HCT116 (cell line): ENCODE data around the gene LGR6. TPM values are rescaled to one million over a fixed set of nuclear protein-coding genes. Genes with fewer than 3 reads are reported as not detected.

Experiments used
- ATAC-seq: fragments of 200-7000 bp; cut with Tn5 transposase; 2 replicates; pipeline ENCODE4 v1.9.1; 2020; ENCODE audit warnings: mild to moderate bottlenecking, moderate library complexity
- BruUV-seq: library from RNA; stranded (reverse); fragments of 400-500 nt; replicated peaks from 2 replicates; lab custom pipeline; 2021; lab: Mats Ljungman, UMichigan
- CTCF ChIA-PET: fragments of 300-600 bp; sonication (Branson Sonifier 250); formaldehyde crosslinking; loops from one replicate; lab custom pipeline; 2021; ENCODE audit warnings: antibody characterized with exemption; lab: Charles Lee
- POLR2A ChIA-PET: fragments of 300-600, 350-600 bp; sonication (Branson Sonifier 250); formaldehyde crosslinking; loops from one replicate; lab custom pipeline; 2021; ENCODE audit warnings: antibody characterized with exemption; lab: Charles Lee
- RAD21 ChIA-PET, 2 experiments: fragments of 300-600 bp; sonication (Branson Sonifier 250); formaldehyde crosslinking; loops; one replicate each; lab custom pipeline; 2023; ENCODE audit warnings: low total read pairs in 2 of 2; ENCODE audit not compliant: uncharacterized antibody in 2 of 2, unreplicated experiment in 2 of 2, low non-redundant PET in 1 of 2; lab: Charles Lee
- DNase-seq: peaks from one replicate; pipeline ENCODE4 v3.0.0-alpha.2; 2010; ENCODE audit warnings: low read depth, low spot score
- H2AFZ ChIP-seq: fragments of 200-600 bp; shearing (Covaris generic), sonication (generic); 2 replicates; pipeline ENCODE4 v1.6.1; 2017; ENCODE audit warnings: low read depth, mixed run types, mixed read lengths, antibody characterized with exemption, low read length; ENCODE audit not compliant: poor library complexity, severe bottlenecking
- H3K27ac ChIP-seq: 2 replicates; pipeline ENCODE4 v1.5.1; 2012; ENCODE audit warnings: low read depth, low read length
- H3K27me3 ChIP-seq: fragments of 200-600 bp; sonication (generic); 2 replicates; pipeline ENCODE4 v1.6.1; 2016; ENCODE audit warnings: mixed run types, low read length, mixed read lengths; ENCODE audit not compliant: insufficient read depth
- H3K36me3 ChIP-seq, 2 experiments: fragments of 200-500 bp in 1 of 2; fragments of 200-600 bp in 1 of 2; sonication (Bioruptor generic) in 1 of 2; sonication (generic) in 1 of 2; 2 replicates each; pipeline versions ENCODE4 v1.5.1 to v1.6.1; 2014 to 2016; ENCODE audit warnings: low read length in 2 of 2, inconsistent platforms in 1 of 2, mixed read lengths in 1 of 2, mixed run types in 1 of 2; ENCODE audit not compliant: insufficient read depth in 2 of 2, control insufficient read depth in 1 of 2
- H3K4me1 ChIP-seq, 2 experiments: fragments of 200-600 bp in 1 of 2; sonication (generic) in 1 of 2; 2 replicates each; pipeline versions ENCODE4 v1.5.1 to v1.6.1; 2012 to 2017; ENCODE audit warnings: low read length in 2 of 2, inconsistent platforms in 1 of 2, mild to moderate bottlenecking in 1 of 2, mixed read lengths in 1 of 2, mixed run types in 1 of 2, moderate library complexity in 1 of 2; ENCODE audit not compliant: insufficient read depth in 2 of 2, control insufficient read depth in 1 of 2
- H3K4me2 ChIP-seq: fragments of 200-600 bp; sonication (generic); 2 replicates; pipeline ENCODE4 v1.6.1; 2017; ENCODE audit warnings: mixed run types, low read length, mixed read lengths
- H3K4me3 ChIP-seq, 2 experiments: fragments of 200-600 bp in 1 of 2; sonication (generic) in 1 of 2; replicated peaks in 1 of 2; 2 replicates each; pipeline ENCODE4 v1.5.1; 2011 to 2016; ENCODE audit warnings: low read length in 2 of 2, control low read depth in 1 of 2, low read depth in 1 of 2, mild to moderate bottlenecking in 1 of 2, mixed read lengths in 1 of 2, mixed run types in 1 of 2
- H3K79me2 ChIP-seq: fragments of 200-600 bp; sonication (generic); 2 replicates; pipeline ENCODE4 v1.6.1; 2017; ENCODE audit warnings: mild to moderate bottlenecking, mixed run types, low read length, moderate library complexity, mixed read lengths; ENCODE audit not compliant: insufficient read depth
- H3K9ac ChIP-seq: fragments of 200-600 bp; sonication (generic); 2 replicates; pipeline ENCODE4 v1.6.1; 2016; ENCODE audit warnings: low read length, mixed read lengths
- H3K9me2 ChIP-seq: fragments of 200-600 bp; sonication (generic), shearing (Covaris generic); 2 replicates; pipeline ENCODE4 v1.6.1; 2017; ENCODE audit warnings: mixed run types, mild to moderate bottlenecking, moderate library complexity; ENCODE audit not compliant: insufficient read depth
- H3K9me3 ChIP-seq, 2 experiments: fragments of 200-500 bp in 1 of 2; fragments of 200-600 bp in 1 of 2; sonication (Bioruptor generic) in 1 of 2; sonication (generic) in 1 of 2; 2 replicates each; pipeline ENCODE4 v1.6.1; 2014 to 2017; ENCODE audit warnings: low read length in 2 of 2, mixed read lengths in 2 of 2, inconsistent platforms in 1 of 2, low read depth in 1 of 2, mild to moderate bottlenecking in 1 of 2, mixed run types in 1 of 2, moderate library complexity in 1 of 2; ENCODE audit not compliant: control insufficient read depth in 1 of 2, insufficient read depth in 1 of 2
- H4K20me1 ChIP-seq: fragments of 200-600 bp; sonication (generic), shearing (Covaris generic); 2 replicates; pipeline ENCODE4 v1.6.1; 2017; ENCODE audit warnings: mixed run types, mild to moderate bottlenecking, moderate library complexity; ENCODE audit not compliant: insufficient read depth
- ATF3 ChIP-seq: IDR thresholded peaks from 2 replicates; pipeline ENCODE4 v1.6.1; 2012
- CBX3 ChIP-seq: IDR thresholded peaks from 2 replicates; pipeline ENCODE4 v1.6.1; 2012; ENCODE audit warnings: low read depth
- CEBPB ChIP-seq: IDR thresholded peaks from 2 replicates; pipeline ENCODE4 v1.6.1; 2012; ENCODE audit warnings: low read depth
- EGR1 ChIP-seq: IDR thresholded peaks from 2 replicates; pipeline ENCODE4 v1.6.1; 2012; ENCODE audit warnings: low read depth
- ELF1 ChIP-seq: IDR thresholded peaks from 2 replicates; pipeline ENCODE4 v1.6.1; 2012; ENCODE audit warnings: low read depth, borderline replicate concordance
- EZH2 ChIP-seq: fragments of 200-600 bp; sonication (generic); IDR thresholded peaks from 2 replicates; pipeline ENCODE4 v1.6.1; 2017; ENCODE audit warnings: antibody characterized with exemption, mixed run types
- EZH2phosphoT487 ChIP-seq: fragments of 200-600 bp; IDR thresholded peaks from 2 replicates; pipeline ENCODE4 v1.6.1; 2018; ENCODE audit warnings: antibody characterized with exemption, borderline replicate concordance
- FOSL1 ChIP-seq: IDR thresholded peaks from 2 replicates; pipeline ENCODE4 v1.6.1; 2012; ENCODE audit warnings: low read depth
- JUND ChIP-seq: IDR thresholded peaks from 2 replicates; pipeline ENCODE4 v1.6.1; 2012
- POLR2A ChIP-seq: IDR thresholded peaks from 2 replicates; pipeline ENCODE4 v1.7.0; 2011; ENCODE audit warnings: borderline replicate concordance; ENCODE audit not compliant: insufficient read depth, insufficient read length; ENCODE audit errors: extremely low read depth
- RAD21 ChIP-seq: IDR thresholded peaks from 2 replicates; pipeline ENCODE4 v1.6.1; 2012; ENCODE audit warnings: low read depth, mild to moderate bottlenecking
- SIN3A ChIP-seq: IDR thresholded peaks from 2 replicates; pipeline ENCODE4 v1.6.1; 2012; ENCODE audit warnings: low read depth
- YY1 ChIP-seq: IDR thresholded peaks from 2 replicates; pipeline ENCODE4 v1.6.1; 2011; ENCODE audit warnings: low read length, low read depth, moderate library complexity, mild to moderate bottlenecking; ENCODE audit not compliant: insufficient replicate concordance; ENCODE audit errors: extremely low read depth
- ZFX ChIP-seq: fragments of 450-650 bp; IDR thresholded peaks from 2 replicates; pipeline ENCODE4 v1.6.1; 2017
- ZNF274 ChIP-seq: fragments of 200-500 bp; sonication (Bioruptor generic); IDR thresholded peaks from 2 replicates; pipeline ENCODE4 v1.6.1; 2014; ENCODE audit warnings: mild to moderate bottlenecking, low read depth, low read length, inconsistent platforms
- intact Hi-C: fragments of 100-400 bp; cut with micrococcal nuclease; formaldehyde crosslinking; loops from 2 replicates; pipeline ENCODE4 v1.10.0; 2022
- total RNA-seq: library from RNA; stranded (reverse); gene quantifications from one replicate; pipeline ENCODE4 v1.2.1, GENCODE V29; 2021; ENCODE audit not compliant: unreplicated experiment
- TF ChIP-seq, protein P1 (sequence below): IDR thresholded peaks from 2 replicates; pipeline ENCODE4 v1.6.1; 2012; ENCODE audit warnings: low read depth
- TF ChIP-seq, protein P2 (sequence below): IDR thresholded peaks from 2 replicates; pipeline ENCODE4 v1.6.1; 2012

The LGR6 gene
- total RNA-seq, 1 experiment from 2014 or later: 0.20 TPM

DNA sequence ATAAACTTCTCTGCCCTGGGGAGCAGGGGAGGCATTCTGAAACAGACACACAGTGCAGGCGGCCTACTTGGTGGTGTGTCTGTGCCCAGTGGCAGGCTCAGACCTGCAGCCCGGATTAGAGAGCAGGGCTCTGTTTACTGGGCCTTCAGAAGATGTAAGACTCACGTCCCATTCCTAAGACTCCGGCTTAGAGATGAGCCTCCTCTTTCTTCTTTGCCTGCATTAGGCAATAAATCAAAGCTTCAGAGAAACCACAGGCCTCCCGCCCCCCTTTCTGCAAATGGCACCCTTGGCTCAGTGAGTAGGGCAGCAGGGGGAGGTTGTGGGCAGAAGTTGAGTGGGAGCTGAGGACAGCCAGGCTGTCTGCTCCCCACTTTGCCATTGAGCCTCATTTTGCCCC is 35.8 kb downstream of the LGR6 start (continued):
- TF ChIP-seq, protein P1, sequence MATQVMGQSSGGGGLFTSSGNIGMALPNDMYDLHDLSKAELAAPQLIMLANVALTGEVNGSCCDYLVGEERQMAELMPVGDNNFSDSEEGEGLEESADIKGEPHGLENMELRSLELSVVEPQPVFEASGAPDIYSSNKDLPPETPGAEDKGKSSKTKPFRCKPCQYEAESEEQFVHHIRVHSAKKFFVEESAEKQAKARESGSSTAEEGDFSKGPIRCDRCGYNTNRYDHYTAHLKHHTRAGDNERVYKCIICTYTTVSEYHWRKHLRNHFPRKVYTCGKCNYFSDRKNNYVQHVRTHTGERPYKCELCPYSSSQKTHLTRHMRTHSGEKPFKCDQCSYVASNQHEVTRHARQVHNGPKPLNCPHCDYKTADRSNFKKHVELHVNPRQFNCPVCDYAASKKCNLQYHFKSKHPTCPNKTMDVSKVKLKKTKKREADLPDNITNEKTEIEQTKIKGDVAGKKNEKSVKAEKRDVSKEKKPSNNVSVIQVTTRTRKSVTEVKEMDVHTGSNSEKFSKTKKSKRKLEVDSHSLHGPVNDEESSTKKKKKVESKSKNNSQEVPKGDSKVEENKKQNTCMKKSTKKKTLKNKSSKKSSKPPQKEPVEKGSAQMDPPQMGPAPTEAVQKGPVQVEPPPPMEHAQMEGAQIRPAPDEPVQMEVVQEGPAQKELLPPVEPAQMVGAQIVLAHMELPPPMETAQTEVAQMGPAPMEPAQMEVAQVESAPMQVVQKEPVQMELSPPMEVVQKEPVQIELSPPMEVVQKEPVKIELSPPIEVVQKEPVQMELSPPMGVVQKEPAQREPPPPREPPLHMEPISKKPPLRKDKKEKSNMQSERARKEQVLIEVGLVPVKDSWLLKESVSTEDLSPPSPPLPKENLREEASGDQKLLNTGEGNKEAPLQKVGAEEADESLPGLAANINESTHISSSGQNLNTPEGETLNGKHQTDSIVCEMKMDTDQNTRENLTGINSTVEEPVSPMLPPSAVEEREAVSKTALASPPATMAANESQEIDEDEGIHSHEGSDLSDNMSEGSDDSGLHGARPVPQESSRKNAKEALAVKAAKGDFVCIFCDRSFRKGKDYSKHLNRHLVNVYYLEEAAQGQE: no peak
- TF ChIP-seq SIN3A (no peak), RAD21 (no peak)

- no TSS peak for BruUV-seq
- H3K9me3 ChIP-seq: no peaks in the 10 kb centered on the region
- RAD21 ChIA-PET: no interaction called here
- POLR2A ChIA-PET: no interaction called here
- H3K9ac ChIP-seq: no peak overlapping the region
- intact Hi-C loops: no loop called here
- no peak overlapping the region for H3K4me2 ChIP-seq
- H2AFZ ChIP-seq: no peak overlapping the region
- H4K20me1 ChIP-seq: no peaks in the 10 kb centered on the region
- no peaks in the 10 kb centered on the region for H3K9me2 ChIP-seq
- DNase-seq (no peak), ATAC-seq (no peak)
- H3K4me3 ChIP-seq: no peak overlapping the region
- peaks cover 2 to 7% of the 10 kb centered on the region in 2 experiments for H3K4me1 ChIP-seq
- CTCF ChIA-PET: no interaction called here
- H3K79me2 ChIP-seq: no peaks in the 10 kb centered on the region
- H3K27me3 ChIP-seq: peaks cover 38% of the 10 kb centered on the region; the same call in 1 of the 2 replicates
- no peaks in the 10 kb centered on the region for H3K36me3 ChIP-seq
- H3K27ac ChIP-seq: no peak overlapping the region
- no peak for TF ChIP-seq ZNF274
- TF ChIP-seq CBX3: no peak
- TF ChIP-seq, protein P2, sequence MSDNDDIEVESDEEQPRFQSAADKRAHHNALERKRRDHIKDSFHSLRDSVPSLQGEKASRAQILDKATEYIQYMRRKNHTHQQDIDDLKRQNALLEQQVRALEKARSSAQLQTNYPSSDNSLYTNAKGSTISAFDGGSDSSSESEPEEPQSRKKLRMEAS: no peak
- TF ChIP-seq JUND: no peak
- TF ChIP-seq EGR1: no peak
- no peak for TF ChIP-seq ZFX
- TF ChIP-seq YY1: no peak
- TF ChIP-seq, protein P1: no peak
- TF ChIP-seq EZH2: no peak
- no peak for TF ChIP-seq EZH2phosphoT487
- no peak for TF ChIP-seq POLR2A
- TF ChIP-seq CEBPB: no peak
- TF ChIP-seq ELF1: no peak
- no peak for TF ChIP-seq ATF3
- TF ChIP-seq FOSL1: no peak
Observed at GRCh38 chr1:202230061-202230938, 36.7 kb downstream of the LGR6 start.
